ENCODE measurements around the gene ACSS1.

Gene ACSS1

DNA sequence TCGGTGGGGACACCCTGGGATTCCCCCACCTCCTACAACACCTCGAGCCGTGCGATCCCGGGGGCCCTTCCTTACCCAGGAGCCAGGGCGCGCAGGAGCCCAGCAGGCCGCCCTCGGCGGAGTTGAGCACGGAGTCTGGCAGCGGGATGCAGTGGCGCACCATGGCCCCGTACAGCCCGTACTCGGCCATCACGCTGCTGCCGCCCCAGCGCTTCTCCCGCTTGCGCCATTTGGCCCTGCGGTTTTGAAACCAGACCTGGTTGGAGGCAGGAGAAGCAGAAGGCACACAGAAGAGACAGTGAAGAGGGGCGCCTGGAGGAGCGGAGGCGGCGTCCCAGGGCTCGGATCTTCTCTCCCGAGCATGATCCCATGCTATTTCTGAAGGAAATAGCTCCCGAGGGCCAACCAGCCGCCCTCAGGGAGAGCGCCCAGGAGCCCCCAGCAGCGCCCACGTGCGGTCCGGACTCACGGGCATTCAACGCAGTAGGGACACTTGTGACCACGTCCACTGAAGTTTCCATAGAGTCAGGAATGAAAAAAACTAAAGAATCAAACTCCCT lies 19.8 kb upstream of the ACSS1 start:
- no peak for DNase-seq

DNA sequence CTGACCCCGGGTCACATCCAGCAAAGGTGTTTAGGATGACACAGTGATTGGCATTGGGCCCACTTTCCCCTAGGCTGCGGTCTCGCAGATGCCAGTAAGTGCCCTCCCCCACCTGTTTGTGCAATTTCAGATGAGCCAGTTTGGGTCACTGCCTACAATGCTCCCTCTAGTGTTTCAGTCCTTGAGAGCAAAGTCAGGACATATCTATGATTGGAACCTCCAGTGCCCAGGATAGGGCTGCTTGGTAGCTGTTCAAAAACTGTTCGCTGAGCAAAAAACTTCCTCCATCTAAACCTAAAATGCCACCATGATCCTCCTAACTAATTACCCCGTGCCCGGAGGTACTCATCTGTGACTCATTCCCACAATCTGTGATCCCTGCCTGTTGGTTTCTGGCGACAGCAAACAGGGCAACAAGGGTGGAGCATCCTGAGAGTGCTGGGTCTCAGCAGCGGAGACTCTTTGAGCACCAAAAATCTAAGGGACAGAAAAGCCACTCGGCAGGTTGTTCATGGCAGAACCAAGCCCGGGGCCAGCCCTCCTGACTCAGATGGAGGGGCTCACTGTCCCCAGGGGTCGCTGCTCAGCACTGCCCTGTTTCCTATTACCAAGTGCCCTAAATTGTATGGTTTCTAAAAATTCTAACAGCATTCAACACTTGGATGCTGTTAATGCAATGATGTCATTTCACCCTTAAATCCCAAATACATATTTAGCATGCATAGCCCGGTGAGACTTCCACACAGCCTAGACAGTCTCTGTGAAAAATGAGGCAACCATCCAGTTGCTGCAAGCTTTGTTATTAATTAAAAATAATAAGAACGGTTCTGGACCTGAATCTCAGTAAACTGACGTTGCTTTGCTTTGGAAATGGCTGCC lies 19.0 kb upstream of the ACSS1 start:
- peak in 1 of 2 experiments; percentile 78 for DNase-seq

DNA sequence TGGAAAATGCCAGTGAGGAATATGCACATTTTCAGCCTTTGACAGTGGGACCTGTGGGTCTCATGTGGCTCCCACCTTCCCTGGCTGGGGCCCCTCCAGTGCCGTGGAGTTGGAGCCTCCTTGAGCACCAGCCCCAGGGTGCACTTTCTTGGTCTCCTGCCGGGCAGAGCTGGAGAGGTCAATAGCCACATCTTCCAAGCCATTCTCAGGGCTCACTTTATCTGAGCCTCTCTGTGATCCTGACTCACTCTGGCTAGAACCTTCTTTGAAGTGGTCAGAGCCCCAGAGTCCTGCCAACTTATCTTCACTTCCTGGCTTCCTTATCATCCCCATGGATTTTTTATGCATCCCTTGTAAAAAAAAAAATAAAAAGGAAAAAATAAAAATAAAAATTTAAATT lies 18.3 kb upstream of the ACSS1 start:
- DNase-seq: peak in 1 of 2 experiments; percentile 19

GRCh38 chr20:25073544-25073943 lies 15.6 kb upstream of the ACSS1 start:
- DNase-seq: no peak

GRCh38 chr20:25072226-25072811 lies 14.4 kb upstream of the ACSS1 start:
- no peak for DNase-seq

GRCh38 chr20:25071734-25072133 lies 13.8 kb upstream of the ACSS1 start:
- DNase-seq: no peak

DNA sequence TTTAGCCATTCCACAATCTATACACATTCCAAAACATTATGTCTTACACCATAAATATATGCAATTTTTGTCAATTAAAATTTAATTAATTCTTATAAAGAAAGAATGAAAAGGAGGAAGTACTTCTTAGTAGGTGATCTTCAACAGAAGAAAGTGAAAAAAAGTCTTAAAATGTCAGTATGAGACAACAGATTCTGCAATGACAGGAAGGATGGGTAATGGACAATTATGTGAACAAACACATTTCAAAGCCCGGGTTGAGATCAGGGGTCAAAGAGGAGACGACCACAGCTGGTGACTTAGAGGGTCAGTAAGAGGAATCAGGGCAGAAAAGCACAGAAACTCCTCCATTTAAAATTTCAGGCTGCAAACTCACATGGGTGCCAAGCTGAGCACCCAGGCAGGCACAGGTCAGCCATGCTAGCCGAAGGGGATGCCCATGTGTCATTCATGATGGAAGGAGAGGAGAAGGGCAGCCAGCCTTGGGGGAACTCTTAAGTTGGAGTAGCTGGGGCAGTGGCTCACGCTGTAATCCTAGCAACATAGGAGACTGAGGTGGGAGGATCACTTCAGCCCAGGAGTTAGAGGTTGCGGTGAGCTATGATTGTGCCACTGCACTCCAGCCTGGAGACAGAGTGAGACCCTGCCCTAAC lies 13.0 kb upstream of the ACSS1 start:
- no peak for DNase-seq

DNA sequence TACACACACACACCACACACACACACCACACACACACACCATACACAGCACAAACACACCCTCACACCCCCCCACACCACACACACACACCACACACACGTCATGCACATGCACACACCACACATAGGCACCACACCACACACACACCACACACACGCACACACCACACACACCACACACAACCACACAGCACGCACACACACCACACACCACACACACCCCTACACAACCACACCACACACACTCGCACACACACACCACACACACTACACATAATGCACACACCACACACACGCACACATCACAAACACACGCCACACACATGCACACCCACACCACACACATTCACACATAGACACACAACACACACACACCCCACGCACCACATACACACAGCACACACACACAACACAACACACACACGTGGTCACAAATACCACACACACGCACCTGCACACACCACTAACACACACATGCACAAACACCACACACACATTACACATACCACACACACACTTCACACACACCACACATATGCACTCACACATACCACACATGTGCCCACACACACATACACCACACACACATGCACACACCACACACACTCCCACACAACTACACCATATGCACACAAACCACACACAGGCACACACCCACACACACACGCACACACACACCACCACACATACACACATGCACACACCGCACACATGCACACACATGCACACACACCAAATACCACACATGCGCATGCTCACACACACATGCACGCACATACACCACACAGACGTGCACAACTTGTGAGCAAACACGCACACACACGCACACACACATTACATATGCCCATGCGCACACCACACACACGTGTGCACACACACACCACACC lies 9.4 kb upstream of the ACSS1 start:
- DNase-seq: no peak

DNA sequence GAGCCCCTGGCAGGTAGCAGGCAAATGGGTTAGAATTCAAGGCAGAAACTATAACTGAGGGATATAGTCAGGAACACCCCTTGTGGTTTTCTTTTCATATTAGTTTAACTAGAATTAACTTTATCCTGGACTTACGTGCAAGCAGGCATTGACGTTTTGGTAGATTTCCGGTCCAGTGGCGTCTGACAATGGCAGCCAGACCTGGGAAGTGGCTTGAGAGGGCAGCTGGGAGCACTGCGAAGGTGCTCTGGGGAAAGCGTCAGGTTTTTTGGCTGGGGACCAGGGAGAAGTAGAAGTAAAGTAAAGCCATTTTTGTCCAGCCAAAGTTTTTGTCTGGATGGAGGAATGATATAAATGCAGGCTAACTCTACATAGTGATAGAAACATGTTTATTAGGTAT lies 8.4 kb upstream of the ACSS1 start:
- DNase-seq: no peak

- DNase-seq: peak in 1 of 2 experiments; percentile 59
Measured at GRCh38 chr20:25065625-25066338, 7.8 kb upstream of the ACSS1 start.

- no peak for DNase-seq
Measured at GRCh38 chr20:25065072-25065624, 7.2 kb upstream of the ACSS1 start.

GRCh38 chr20:25064561-25065071 lies 6.7 kb upstream of the ACSS1 start:
- no peak for DNase-seq

DNA sequence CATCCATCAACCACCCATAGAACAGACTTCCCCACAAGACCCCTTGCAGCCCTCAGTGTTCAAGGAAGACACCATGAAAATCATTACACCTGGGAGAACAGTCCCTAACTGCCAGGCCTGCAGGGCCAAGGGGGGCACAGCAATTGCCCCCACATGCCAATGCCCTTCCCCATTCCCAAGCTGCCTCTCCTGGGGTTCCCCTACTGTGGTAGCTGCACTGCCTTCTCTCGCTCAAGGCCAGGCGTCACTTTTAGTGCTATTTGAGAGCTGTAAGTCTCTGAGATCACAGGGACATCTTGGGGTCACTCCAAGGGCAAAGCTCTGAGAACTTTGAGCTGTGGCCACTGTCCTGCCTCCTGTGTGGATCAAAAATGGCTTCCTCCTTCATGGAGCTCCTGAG lies 6.0 kb upstream of the ACSS1 start:
- DNase-seq: no peak

- DNase-seq: no peak
Measured at GRCh38 chr20:25063546-25063945, 5.6 kb upstream of the ACSS1 start.

- DNase-seq: no peak
Measured at GRCh38 chr20:25062841-25063240, 4.9 kb upstream of the ACSS1 start.

- DNase-seq: no peak
Measured at GRCh38 chr20:25061821-25062530, 4.0 kb upstream of the ACSS1 start.

DNA sequence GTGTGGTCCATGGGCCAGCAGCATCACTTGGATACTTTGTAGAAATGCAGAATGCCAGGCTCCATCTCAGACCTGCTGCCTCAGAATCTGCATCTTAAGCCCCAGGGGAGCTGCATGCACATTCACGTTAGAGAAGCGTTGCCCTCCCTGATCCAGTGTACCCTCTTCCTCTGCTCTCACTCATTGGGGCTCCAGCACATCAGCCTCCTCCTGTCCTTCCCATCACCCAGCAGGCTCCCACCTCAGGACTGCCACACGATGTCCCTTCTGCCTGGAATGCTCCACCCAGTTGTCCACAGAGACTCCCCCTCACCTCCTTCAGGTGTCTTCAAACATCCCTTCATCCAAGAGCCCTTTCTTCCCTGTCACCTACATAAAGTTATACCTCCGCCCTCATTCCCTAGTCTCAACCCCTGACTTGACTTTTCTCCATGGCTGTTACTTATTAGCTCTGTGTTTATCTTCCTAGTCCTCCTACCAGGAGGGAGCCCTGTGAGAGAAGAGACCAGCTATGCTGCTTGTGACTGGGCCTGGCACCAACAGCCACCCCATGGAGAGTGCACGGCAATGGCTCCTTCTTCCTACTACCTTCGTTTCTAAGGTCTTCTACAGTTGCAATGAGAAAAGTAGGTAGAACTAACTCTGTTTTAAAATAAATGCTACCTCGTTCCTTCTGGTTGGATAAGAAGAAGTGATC lies 3.3 kb upstream of the ACSS1 start:
- DNase-seq: no peak

DNA sequence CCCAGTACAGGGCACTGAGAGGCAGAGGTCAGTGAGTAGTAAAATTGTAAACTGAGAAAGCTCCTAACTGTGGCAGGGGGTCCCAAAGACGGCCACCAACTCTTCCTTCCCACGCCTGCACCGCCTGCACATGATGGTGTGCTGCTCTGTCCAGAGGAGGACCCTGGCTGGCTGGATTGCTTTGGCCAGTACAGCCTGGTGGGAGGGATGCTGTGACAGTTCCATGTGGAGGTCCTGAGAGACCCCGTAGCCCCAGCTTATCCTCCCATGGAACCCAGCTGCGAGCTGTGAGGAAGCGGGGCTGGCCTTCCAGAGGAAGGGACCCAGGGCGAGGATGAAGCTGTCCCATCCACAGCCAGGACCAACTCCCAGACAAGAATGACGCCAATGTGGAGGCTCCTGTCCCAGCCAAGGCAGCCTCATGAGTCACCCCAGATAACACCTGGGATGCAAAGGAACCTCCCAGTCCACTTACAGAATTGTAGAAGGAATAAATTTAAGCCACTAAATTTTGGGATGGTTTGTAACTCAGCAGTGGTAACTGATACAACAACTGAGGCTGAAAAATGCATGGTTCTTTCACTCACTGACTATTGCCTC lies 2.0 kb upstream of the ACSS1 start:
- no peak for DNase-seq

Data from SW 1271 (cell line).